ENCODE results near the gene HMX1.

HMX1 gene

DNA sequence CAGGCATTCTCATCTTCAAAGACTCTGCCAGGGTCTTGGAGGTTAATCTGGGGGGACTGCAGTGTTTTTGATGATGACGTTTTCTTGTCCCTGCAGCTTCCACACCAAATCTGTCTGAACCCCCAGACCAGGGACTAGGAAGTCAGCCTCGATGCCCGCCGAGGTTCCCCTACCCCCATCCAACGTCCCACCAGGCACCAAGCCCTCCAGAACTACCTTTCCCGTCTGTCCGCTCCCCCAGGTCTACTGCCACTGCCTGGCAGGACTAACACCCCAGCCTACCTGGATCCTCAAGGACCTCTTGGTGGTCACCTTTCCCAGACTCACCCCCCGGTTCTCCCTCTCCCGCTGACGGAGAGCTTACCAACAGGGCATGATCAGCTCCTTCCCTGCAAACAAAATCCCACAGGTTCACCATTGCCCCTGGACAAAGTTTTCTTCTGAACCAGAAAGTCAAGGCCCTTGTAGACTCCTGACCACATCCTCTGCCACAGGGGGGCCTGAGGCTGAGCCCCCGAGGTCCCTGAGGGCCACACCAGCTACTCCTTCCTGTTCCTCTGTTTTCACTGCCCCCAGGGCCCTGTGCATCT is 40.9 kb downstream of the HMX1 start:
- no peak overlapping the region for H3K27ac ChIP-seq
- TF ChIP-seq, protein P1, sequence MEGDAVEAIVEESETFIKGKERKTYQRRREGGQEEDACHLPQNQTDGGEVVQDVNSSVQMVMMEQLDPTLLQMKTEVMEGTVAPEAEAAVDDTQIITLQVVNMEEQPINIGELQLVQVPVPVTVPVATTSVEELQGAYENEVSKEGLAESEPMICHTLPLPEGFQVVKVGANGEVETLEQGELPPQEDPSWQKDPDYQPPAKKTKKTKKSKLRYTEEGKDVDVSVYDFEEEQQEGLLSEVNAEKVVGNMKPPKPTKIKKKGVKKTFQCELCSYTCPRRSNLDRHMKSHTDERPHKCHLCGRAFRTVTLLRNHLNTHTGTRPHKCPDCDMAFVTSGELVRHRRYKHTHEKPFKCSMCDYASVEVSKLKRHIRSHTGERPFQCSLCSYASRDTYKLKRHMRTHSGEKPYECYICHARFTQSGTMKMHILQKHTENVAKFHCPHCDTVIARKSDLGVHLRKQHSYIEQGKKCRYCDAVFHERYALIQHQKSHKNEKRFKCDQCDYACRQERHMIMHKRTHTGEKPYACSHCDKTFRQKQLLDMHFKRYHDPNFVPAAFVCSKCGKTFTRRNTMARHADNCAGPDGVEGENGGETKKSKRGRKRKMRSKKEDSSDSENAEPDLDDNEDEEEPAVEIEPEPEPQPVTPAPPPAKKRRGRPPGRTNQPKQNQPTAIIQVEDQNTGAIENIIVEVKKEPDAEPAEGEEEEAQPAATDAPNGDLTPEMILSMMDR (IDR thresholded peaks at IDR 0.05) = no peak
- no peak for TF ChIP-seq ZFX (IDR thresholded peaks at IDR 0.05; ENCODE audit: borderline replicate concordance)

DNA sequence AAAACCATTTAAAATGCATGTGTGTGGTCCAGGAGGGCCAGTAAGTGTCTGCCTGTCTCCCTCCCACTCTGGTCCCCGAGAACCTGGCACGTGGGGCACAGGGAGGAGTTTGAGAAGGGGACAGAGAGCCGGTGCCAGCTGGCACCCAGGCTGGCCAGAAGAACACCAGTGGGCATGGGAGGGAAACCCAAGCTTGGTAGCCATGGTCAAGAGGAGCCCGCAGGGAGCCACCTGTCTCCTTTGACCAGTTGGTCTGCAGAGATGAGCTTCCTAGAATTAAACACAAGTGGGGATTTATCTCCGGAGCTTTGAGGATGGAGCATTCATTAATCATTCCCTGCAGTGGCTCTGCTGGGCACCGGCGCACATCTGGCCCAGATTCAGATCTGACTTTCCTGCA is 41.6 kb downstream of the HMX1 start:
- TF ChIP-seq, protein P1 (IDR thresholded peaks at IDR 0.05) = no peak
- no peak for TF ChIP-seq ZFX (IDR thresholded peaks at IDR 0.05; ENCODE audit: borderline replicate concordance)

DNA sequence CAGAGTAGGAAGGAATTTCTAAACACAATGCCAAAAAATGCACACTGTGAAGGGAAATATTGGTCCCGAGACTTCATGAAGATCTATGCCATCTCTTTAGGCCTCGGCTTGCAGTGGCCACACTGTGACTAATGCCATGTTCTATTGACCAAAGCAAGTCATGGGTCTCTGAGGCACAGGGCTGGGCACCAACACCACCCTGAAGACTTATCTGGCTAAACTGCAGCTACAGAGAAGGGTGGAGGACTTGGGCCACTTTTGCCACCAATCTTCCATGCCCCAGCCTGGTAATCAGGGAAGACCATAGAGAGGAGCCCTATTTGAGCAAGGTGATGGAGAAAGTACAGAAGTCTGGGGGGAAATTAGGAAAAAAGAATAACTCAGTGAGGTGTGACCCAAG is 42.1 kb downstream of the HMX1 start:
- TF ChIP-seq, protein P1 (IDR thresholded peaks at IDR 0.05) = no peak
- TF ChIP-seq ZFX (IDR thresholded peaks at IDR 0.05; ENCODE audit: borderline replicate concordance) = no peak
- no peak overlapping the region for H3K27ac ChIP-seq

More for the DNA sequence above, 41.6 kb downstream of the HMX1 start:
- no peak overlapping the region for H3K27ac ChIP-seq

DNA sequence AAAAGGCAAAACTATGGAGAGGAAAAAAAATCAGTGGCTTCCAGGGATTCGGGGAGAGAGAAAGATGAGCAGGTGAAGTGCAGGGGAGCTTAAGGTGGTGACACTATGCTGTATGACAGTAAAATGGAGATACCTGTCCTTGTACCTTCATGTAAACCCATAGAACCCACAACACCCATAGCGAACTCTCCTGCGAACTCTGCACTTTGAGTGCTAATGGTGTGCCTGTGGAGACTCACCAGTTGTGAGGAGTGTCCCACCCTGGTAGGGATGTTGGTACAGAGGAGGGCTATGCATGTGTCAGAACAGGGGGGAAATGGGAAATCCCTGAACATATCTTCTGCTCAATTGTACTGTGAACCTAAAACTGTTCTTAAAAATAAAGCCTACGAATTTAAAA is 42.8 kb downstream of the HMX1 start:
- no peak for TF ChIP-seq ZFX (IDR thresholded peaks at IDR 0.05; ENCODE audit: borderline replicate concordance)
- TF ChIP-seq, protein P1 (IDR thresholded peaks at IDR 0.05) = no peak
- no peak overlapping the region for H3K27ac ChIP-seq

DNA sequence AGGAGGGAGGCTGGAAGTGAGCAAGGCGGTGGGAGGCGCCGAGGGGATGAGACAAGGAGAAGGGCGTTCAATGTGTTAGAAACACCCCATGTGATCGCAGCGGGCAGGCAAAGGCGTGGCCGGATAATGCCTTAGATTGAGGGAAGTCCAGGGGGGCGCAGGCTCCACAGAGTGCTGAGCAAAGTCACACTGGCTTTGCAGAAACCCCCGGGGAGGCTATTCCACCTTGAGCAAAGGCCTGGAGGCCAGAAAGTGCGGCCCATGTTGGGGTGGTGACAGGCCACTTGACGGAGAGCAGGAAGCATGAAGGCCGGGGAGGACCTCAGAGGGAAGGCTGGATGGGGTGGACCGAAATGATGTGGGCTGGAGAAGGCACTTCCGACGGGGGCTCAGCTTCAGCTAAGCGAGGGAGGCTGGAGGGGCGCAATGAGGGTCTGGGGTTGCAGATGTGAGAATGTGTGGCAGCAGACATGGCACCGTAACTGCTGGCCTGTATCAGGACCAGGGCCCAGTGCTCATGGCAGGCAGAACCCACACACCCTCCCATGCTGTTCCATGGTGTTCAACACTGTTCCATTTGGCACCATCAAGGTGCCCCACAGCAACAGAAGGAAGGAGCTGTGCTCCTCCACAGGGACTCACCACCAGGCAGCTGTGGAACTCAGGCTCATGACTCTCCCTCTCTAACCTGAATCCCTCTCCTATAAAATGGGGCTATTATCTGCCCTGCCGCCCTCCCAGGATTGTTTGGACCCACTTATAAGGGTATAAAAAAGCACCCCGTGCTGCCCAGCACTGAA is 50.3 kb downstream of the HMX1 start:
- no peak overlapping the region for H3K27ac ChIP-seq
- no peak for TF ChIP-seq ZFX (IDR thresholded peaks at IDR 0.05; ENCODE audit: borderline replicate concordance)
- TF ChIP-seq, protein P1 (IDR thresholded peaks at IDR 0.05) = no peak

DNA sequence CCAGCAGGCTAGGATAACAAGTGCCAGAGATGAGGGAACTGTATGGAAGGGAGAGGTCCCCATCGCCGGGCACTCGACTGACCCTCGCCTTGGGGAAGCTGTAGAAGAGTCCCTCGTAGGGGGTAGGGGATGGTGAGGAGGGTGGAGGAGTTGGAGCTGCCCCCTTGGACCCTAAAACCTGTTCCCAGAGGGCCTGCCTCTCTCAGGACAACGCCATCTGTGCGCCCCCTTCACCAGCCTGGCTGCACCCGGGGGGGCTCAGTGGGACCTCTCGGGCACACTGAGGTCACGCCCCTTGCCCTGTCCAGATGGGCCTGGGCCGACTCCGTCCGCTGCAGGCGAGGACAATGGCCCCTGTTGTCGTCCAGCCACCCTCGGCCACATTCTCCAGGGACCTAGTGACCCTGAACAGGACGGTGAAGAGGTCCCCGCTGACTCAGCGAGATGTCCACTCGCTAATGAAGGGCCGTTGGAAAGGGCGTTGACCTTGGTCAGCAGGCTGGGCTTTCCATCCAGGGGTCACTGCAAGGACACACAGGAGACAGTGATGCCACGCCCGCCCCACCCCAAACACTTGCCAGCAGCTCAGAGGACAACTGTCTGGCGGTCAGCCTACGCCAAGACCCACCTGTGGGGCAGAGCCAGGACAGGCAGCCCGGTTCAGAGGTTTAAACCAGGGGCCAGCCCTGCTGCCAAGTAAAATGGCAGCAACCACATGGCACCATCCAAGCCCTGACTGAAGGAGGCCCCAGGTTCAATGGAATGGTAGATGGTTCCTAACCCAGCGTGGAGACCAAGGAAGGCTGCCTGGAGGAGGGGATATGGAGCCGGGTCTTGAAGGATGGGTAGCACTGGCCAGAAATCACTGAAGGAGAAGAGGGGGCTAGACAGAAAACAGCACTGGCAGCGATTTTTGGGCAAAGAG is 51.2 kb downstream of the HMX1 start:
- H3K27ac ChIP-seq = no peak overlapping the region
- TF ChIP-seq, protein P1 (IDR thresholded peaks at IDR 0.05) = no peak
- TF ChIP-seq ZFX (IDR thresholded peaks at IDR 0.05; ENCODE audit: borderline replicate concordance) = no peak

Measured in 22Rv1 (cell line).